Stomach (tissue), 4 donors: ENCODE data around the gene LTA.

ENCODE experiments used
- CTCF ChIP-seq, 7 experiments: fragments of 450-650 bp in 4 of 7; fragments of 200-600 bp in 3 of 7; sonication (generic) in 3 of 7; IDR thresholded peaks; one replicate each; pipeline ENCODE4 v1.5.1; 2016 to 2019; ENCODE audit warnings: antibody characterized with exemption in 7 of 7, control low read depth in 2 of 7, mild to moderate bottlenecking in 1 of 7
- POLR2A ChIP-seq, 4 donors: fragments of 450-650 bp; IDR thresholded peaks; one replicate each; pipeline ENCODE4 v1.6.1; 2016; ENCODE audit warnings: antibody characterized with exemption in 4 of 4, control low read depth in 2 of 4, mild to moderate bottlenecking in 1 of 4, moderate library complexity in 1 of 4
- POLR2AphosphoS5 ChIP-seq, 3 donors: sonication (generic); formaldehyde crosslinking; IDR thresholded peaks; one replicate each; pipeline ENCODE4 v1.6.1; 2016; ENCODE audit warnings: antibody characterized with exemption in 3 of 3

GRCh38 chr6:31621320-31621939 lies 49.3 kb downstream of the LTA start:
- TF ChIP-seq POLR2AphosphoS5 (IDR thresholded peaks at IDR 0.05) (no peak), CTCF (IDR thresholded peaks at IDR 0.05) (no peak), POLR2A (IDR thresholded peaks at IDR 0.05) (no peak)
